Fibroblast of skin of left biceps (primary cell): Measurements from ENCODE around the gene CS.
"Not testable (repeated sequence)": the region's sequence is repeated elsewhere in the genome, so short reads cannot be mapped to it uniquely, and the experiment has no call there.

Experiments used
- DNase-seq, 2 experiments: peaks; one replicate each; pipeline ENCODE4 v3.0.0-alpha.2; 2013; ENCODE audit warnings: low read depth in 2 of 2

The CS gene

GRCh38 chr12:56321027-56321426, 20.9 kb upstream of the CS start:
- DNase-seq, result no peak

DNA sequence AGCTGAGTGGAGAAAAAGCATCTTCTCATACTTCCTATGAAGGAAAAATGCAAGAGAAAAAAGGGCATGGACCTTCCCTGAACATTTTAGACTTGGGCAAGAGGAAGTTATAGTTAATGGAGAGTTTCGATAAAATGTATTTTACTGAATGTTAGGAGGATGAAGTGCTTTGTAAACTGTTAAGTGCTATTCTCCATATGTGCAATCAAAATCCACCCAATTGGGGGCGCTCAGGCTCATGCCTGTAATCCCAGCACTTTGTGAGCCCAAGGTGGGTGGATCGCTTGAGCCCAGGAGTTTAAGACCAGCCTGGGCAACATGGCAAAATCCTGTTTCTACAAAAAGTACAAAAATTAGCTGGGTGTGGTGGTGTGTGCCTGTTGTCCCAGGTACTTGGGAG, 17.5 kb upstream of the CS start:
- no peak for DNase-seq

DNA sequence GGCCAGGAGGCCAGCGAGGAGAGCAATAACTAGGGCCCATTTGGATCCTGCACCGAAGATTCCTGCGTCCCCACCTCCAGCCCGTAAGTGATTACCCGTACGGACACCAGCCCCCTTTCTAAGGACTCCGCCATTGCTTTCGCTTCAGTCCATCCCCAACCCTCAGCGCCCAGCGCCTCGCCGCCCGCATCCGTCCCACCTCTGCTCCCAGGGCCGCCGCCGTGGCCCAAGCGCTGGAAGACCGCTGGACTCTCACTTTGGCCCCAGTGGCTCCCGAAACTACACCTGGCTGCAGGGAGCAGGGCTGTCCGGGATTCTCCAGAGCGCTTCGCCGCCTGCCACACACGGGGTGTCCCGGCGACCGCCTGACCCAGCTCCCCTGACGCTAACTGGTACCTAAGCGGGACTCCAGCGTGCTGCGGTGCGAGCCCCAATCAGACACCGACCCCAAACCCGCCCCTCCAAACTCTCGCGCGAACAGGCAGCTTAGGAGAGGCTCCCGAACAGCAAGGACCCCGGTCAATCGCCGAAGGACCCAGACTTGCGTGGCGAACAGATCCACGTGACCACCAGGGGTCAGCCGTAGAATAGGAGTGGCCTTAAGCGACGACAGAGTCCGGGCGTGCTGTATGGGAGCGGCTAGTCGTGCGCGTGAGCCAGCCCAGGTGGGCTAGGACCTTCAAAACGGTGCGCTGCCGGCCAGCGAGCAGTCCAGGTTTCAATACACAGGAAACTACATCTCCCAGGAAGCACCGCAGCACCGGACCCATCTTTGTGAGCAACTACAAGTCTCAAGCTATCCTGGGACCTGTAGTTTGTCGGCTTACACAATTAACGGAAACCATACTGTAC, 15.7 kb upstream of the CS start, which contains the start of gene CNPY2:
Gene CNPY2, minus strand, starts transcription at position 367 of the 852 bp plus-strand sequence. CDS start 771 bp downstream, outside the sequence.
- DNase-seq, result peak; percentile 86 to 87

DNA sequence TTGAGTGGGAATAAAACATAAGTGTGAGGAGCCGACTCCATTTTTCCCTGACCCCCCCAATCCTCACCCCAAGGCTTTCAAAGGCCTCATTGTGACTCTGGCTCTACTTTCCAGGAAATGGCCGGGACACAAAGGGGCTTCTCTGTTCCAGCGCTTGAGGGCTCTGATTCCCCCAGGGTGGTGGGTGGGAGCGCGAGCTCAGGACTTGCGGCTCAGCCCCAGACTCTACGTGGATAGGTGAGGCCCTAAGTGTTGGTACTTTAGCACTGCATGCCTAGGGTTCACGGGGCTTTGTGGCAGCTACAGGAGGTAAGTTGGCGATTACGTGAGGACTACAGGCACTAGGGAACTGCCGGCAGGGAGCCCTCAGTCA, 15.1 kb upstream of the CS start:
- no peak for DNase-seq

GRCh38 chr12:56311003-56311402, 10.9 kb upstream of the CS start:
- no peak for DNase-seq

DNA sequence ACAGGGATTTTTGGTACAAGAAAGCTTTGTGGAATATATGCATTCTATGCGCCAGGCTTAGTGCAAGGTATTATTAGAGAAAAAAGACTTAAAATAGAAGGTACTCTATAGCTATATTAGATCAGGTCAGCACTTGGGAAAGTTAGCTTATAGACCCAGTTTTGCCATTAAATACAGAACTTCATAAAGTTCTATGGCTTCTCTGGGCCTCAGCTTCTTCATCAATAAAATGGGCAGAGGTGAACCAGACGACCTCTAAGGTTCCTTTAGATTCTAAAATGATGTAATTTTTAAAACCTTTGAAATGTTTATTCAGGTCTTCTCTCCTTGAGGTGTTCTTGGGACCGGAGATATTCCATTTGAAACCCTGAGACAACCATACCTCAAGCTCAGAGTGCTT, 8.6 kb upstream of the CS start:
- no peak for DNase-seq

GRCh38 chr12:56307221-56307965, 7.3 kb upstream of the CS start:
- no peak for DNase-seq

DNA sequence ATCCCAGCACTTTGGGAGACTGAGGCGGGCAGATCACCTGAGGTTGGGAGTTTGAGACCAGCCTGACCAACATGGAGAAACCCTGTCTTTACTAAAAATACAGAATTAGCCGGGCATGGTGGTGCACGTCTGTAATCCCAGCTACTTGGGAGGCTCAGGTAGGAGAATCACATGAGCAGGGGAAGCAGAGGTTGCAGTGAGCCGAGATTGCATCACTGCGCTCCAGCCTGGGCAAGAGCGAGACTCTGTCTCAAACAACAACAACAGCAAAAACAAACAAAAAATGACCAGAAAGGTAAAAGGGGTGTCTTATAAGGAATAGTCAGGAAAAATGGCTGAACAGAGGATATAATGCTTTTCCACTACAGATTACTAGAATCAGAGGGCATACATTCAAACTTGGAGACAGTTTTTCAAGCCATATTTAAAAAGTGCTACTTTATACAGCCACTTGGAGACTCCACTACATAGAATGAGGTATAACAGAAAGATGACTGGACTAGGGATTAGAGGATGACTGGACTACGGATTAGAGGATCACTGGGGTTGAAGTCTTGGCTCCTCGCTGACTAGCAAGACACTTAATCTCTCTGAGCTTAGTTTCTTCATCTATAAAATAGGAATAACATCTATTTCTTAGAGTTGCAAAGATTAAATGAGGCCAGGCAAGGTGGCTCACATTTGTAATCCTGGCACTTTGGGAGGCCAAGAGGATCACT, 4.9 kb upstream of the CS start:
- no peak for DNase-seq

- no peak for DNase-seq
Measured at GRCh38 chr12:56304276-56304675, 4.1 kb upstream of the CS start.

GRCh38 chr12:56300644-56301464, 724 bp upstream of the CS start:
- peak in 1 of 2 experiments; percentile 13 for DNase-seq

- DNase-seq, result no peak
Measured at GRCh38 chr12:56299308-56299852, 750 bp downstream of the CS start.

GRCh38 chr12:56298828-56299227, 1.3 kb downstream of the CS start:
- no peak for DNase-seq

- DNase-seq, result no peak
Measured at GRCh38 chr12:56297400-56297799, 2.7 kb downstream of the CS start.

DNA sequence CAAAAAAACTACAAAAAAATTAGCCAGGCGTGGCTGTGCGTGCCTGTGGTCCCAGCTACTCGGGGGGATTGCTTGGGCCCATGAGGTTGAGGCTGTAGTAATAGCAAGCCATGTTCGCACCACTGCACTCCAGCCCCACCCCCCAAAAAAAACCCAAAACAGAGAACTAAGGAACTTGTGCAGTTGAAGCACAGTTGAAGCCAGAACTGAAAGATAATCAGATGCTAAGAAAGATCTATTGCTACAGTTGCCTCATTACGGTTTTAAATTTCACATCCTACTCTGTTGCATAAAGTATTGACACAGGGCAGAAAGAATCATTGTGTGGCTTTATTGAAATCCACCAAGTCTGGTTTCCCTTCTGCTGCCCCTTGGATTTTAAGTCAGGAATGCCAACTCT, 3.8 kb downstream of the CS start:
- DNase-seq, result no peak

DNA sequence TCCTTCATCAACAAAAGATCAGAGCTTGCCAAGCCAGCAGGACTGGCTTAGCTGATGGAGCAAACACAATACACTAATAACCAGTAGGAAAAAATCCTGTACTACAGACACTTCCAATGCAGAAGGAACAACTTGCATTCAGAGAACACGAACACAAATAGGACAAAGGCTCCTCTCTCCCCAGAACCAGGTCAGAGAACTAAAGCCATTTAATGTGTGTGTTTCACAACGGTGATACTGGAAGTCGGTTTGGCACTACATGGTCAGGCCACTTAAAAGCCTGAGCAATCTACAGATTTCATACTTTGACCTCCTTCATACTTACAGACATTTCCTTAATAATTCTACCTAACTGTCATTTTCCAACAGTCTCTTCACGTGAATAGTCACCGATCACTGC, 6.3 kb downstream of the CS start:
- DNase-seq, result no peak

DNA sequence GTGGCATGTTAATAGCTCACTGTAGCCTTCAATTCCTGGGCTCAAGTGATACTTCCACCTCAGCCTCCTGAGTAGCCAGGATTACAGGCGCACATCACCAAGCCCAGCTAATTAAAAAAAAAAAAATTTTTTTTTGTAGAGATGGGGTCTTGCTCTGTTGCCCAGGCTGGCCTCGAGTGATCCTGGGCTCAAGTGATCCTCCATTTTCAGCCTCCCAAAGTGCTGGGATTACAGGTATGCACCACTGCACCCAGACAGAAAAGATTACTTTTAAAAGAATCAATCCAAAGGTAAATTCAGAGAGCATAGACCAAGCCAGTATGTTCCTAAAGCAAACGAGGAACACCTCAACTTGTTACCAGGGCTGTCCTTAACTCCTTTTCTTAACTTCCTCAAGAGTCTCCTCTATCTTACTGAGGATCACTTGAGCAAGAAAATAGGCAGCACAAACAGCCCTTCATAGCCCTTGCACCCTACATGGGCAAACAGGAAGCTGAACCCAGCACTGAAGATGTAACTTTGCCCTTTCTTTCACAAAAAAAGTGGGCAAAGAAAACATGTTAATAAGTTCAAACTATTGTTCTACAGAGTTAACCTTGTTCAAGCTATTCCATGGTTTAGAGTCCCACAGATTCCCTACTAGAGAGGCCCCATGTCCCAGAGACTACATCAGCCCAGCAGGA, 11.3 kb downstream of the CS start:
- DNase-seq, result no peak

- no peak for DNase-seq
Measured at GRCh38 chr12:56286044-56286830, 13.9 kb downstream of the CS start.

DNA sequence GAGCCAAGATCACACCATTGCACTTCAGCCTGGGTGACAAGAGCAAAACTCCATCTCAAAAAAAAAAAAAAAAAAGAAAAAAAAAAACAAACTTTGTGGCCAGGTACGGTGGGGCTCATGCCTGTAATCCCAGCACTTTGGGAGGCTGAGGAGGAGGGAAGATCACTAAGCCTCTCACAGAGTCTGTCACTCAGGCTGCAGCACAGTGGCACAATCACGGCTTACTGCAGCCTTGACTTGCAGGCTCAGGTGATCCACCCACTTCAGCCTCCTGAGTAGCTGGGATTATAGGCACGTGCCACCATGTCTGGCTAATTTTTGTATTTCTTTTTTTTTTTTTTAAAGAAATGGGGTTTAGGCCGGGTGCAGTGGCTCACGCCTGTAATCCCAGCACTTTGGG, 15.9 kb downstream of the CS start:
- not testable (repeated sequence) for DNase-seq

DNA sequence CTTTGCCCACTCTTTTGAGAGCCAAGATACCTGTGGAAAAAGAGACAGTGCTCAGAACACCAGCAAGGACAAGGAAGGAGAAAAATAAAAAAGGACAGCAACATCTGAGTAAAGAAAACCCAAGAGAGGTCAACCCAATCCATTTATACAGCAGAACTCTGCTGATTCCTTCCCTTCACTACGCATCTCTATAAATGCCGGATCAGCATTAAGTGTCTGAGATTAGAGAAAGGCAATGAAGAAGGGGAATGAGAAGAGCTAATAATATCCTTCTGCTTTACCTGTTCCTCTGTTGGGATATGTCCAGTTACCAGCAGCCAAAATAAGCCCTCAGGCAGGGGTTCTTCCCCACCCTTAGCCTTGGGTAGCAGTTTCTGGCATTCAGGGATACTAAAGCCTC, 17.6 kb downstream of the CS start:
- DNase-seq, result no peak

DNA sequence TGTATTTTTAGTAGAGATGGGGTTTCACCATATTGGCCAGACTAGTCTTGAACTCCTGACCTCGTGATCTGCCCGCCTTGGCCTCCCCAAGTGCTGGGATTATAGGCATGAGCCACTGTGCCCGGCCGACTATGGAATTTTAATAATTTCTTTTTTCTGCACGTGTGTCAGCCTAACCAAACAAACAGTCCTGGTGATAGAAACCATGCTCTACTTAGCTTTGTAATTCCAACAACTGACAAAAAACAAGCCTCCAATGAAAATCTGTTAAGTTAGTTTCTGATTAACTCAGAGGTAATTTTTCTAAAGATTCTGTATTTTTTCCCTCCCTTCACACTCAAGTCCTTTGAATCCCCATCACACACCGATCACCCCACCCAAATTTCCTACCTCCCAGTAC, 18.1 kb downstream of the CS start:
- DNase-seq, result no peak
